HepG2 (cell line): ENCODE results near the gene FAM236D. TPM values are rescaled to one million over a fixed set of nuclear protein-coding genes. Genes with fewer than 3 reads are reported as not detected.
A peak's percentile ranks its signal among the peaks of the same experiment; 100 is the strongest.
"Not testable (repeated sequence)": the region's sequence is repeated elsewhere in the genome, so short reads cannot be mapped to it uniquely, and the experiment has no call there.

Experiments used
- ATAC-seq: fragments of 200-7000 bp; cut with Tn5 transposase; 3 replicates; pipeline ENCODE4 v1.9.1; 2020; ENCODE audit warnings: mild to moderate bottlenecking, moderate library complexity
- Bru-seq: library from RNA; stranded (reverse); fragments of 400-500 nt; gene quantifications from one replicate; lab custom pipeline; 2021; lab: Mats Ljungman, UMichigan
- BruChase-seq, 2 experiments: library from RNA; stranded (reverse); fragments of 400-500 nt; gene quantifications; one replicate each; lab custom pipeline; 2021; lab: Mats Ljungman, UMichigan
- BruUV-seq: library from RNA; stranded (reverse); fragments of 400-500 nt; replicated peaks from 2 replicates; lab custom pipeline; 2021; lab: Mats Ljungman, UMichigan
- CTCF ChIA-PET: fragments of 300-600 bp; formaldehyde crosslinking; extraction: SDS; loops from one replicate; lab custom pipeline; 2021; ENCODE audit warnings: low total read pairs, inconsistent platforms, low intra/inter-chr PET ratio; lab: Yijun Ruan, JAX
- POLR2A ChIA-PET: fragments of 350-600 bp; sonication (Branson Sonifier 250); formaldehyde crosslinking; loops from one replicate; lab custom pipeline; 2020; ENCODE audit warnings: antibody characterized with exemption, inconsistent platforms; lab: Yijun Ruan, JAX
- DNase-seq: peaks from one replicate; pipeline ENCODE4 v3.0.0-alpha.2; 2015; ENCODE audit warnings: low spot score
- FAIRE-seq: peaks from 3 replicates; lab custom pipeline; 2011; peaks lifted over from hg19 to GRCh38; lab: Jason Lieb, UNC
- H2AFZ ChIP-seq: one replicate; pipeline ENCODE4 v1.6.1; 2011; ENCODE audit warnings: low read length, inconsistent platforms
- H3K27ac ChIP-seq: fragments of 300-600 bp; 3 replicates; pipeline ENCODE4 v1.8.0; 2011; ENCODE audit warnings: mixed run types, mild to moderate bottlenecking, mixed read lengths, low read length, inconsistent platforms; ENCODE audit not compliant: insufficient read depth; ENCODE audit errors: extremely low read length
- H3K27me3 ChIP-seq, 2 experiments: fragments of 200-600 bp in 1 of 2; 2 replicates in 1 of 2; 3 replicates in 1 of 2; pipeline versions ENCODE4 v1.6.0 to v1.8.0; 2011; ENCODE audit warnings: low read length in 2 of 2, mild to moderate bottlenecking in 2 of 2, moderate library complexity in 2 of 2, inconsistent platforms in 1 of 2; ENCODE audit not compliant: insufficient read depth in 2 of 2, control insufficient read depth in 1 of 2
- H3K36me3 ChIP-seq, 2 experiments: fragments of 200-600 bp in 1 of 2; replicated peaks in 1 of 2; 2 replicates in 1 of 2; 3 replicates in 1 of 2; pipeline versions ENCODE4 v1.5.1 to v1.8.0; 2011; ENCODE audit warnings: low read length in 2 of 2, inconsistent platforms in 1 of 2; ENCODE audit not compliant: insufficient read depth in 2 of 2, control insufficient read depth in 1 of 2
- H3K4me1 ChIP-seq: 2 replicates; pipeline ENCODE4 v1.5.1; 2012; ENCODE audit warnings: low read length, inconsistent platforms; ENCODE audit not compliant: insufficient read depth
- H3K4me2 ChIP-seq: 2 replicates; pipeline ENCODE4 v1.6.0; 2011; ENCODE audit warnings: low read depth, low read length, inconsistent platforms
- H3K4me3 ChIP-seq, 3 experiments: fragments of 200-600 bp in 1 of 3; sonication (generic), shearing (Covaris generic) in 1 of 3; replicated peaks in 1 of 3; 2 replicates each; pipeline ENCODE4 v1.5.1; 2011 to 2016; ENCODE audit warnings: low read length in 3 of 3, inconsistent platforms in 2 of 3, low read depth in 2 of 3, mild to moderate bottlenecking in 2 of 3, control low read depth in 1 of 3, mixed read lengths in 1 of 3; ENCODE audit not compliant: insufficient read depth in 1 of 3
- H3K79me2 ChIP-seq: one replicate; pipeline ENCODE4 v1.6.1; 2011; ENCODE audit warnings: low read length, inconsistent platforms; ENCODE audit not compliant: insufficient read depth
- H3K9ac ChIP-seq: 2 replicates; pipeline ENCODE4 v1.6.0; 2011; ENCODE audit warnings: mild to moderate bottlenecking, low read depth, low read length, inconsistent platforms; ENCODE audit not compliant: insufficient read depth
- H3K9me3 ChIP-seq: 2 replicates; pipeline ENCODE4 v1.5.1; 2012; ENCODE audit warnings: mild to moderate bottlenecking, low read length
- H4K20me1 ChIP-seq: 2 replicates; pipeline ENCODE4 v1.6.0; 2011; ENCODE audit warnings: inconsistent platforms, mild to moderate bottlenecking, low read length, moderate library complexity; ENCODE audit not compliant: insufficient read depth
- WGBS: methylation state at CpG from one replicate; pipeline ENCODE4 v1.1.6; 2017; ENCODE audit warnings: low lambda C conversion rate; 5-methylcytosine and 5-hydroxymethylcytosine counted together
- in situ Hi-C: cut with HindIII; loops from 2 replicates; pipeline ENCODE4 v1.10.0; 2017; ENCODE audit warnings: low pct_unique_long_range_greater_than_20kb; ENCODE audit not compliant: extremely low pct_ligation_motif_present
- intact Hi-C: fragments of 100-400 bp; cut with micrococcal nuclease; formaldehyde crosslinking; loops from one replicate; pipeline ENCODE4 v1.10.0; 2022; ENCODE audit not compliant: unreplicated experiment
- long read RNA-seq, 2 experiments: library from RNA in 1 of 2; library from polyadenylated mRNA in 1 of 2; stranded (forward) in 1 of 2; unstranded in 1 of 2; transcript quantifications; one replicate each; pipeline ENCODE4 v2.0.0, GENCODE V29; 2019 to 2022
- polyA minus RNA-seq, 3 experiments: library from RNA; depleted of rRNA, polyadenylated mRNA; stranded (reverse); fragments of >200 nt; gene quantifications; 2 replicates each; pipeline ENCODE4 v1.2.3, GENCODE V29; 2011; ENCODE audit warnings: low replicate concordance in 1 of 3
- polyA plus RNA-seq, 8 experiments: library from polyadenylated mRNA; depleted of rRNA in 3 of 8; stranded (reverse) in 7 of 8; unstranded in 1 of 8; fragments of >200 nt; fragmentation: Illumina TruSeq in 4 of 8; extraction: Trizol in 4 of 8; gene quantifications; 2 replicates each; pipeline versions ENCODE4 v1.2.1 to v1.2.3, GENCODE V29; 2011 to 2016; ENCODE audit warnings: low read depth in 4 of 8, missing spikeins in 1 of 8, mixed read lengths in 1 of 8; ENCODE audit not compliant: insufficient read depth in 1 of 8
- total RNA-seq, 5 experiments: library from RNA; depleted of rRNA; stranded (reverse); fragments of >200 nt; fragmentation: Illumina TruSeq; extraction: Trizol; gene quantifications; 2 replicates each; pipeline ENCODE4 v1.2.3, GENCODE V29; 2016; ENCODE audit warnings: low read depth in 1 of 5

Gene FAM236D
- total RNA-seq (2016; rRNA removed; fragmentation: Illumina TruSeq; extraction: Trizol) (not detected in 2 replicates), polyA plus RNA-seq (2011; rRNA removed) (not detected in 2 replicates), polyA minus RNA-seq (2011; rRNA and poly(A)+ RNA removed; ENCODE audit: low replicate concordance) (not detected in 2 replicates), Bru-seq, nascent RNA (not detected), BruChase-seq, experiment 1, labeled RNA remaining after a 6-hour chase (not detected), BruChase-seq, experiment 2, labeled RNA remaining after a 2-hour chase (not detected)
- total RNA-seq (2016; cell fraction: cytosol; rRNA removed; fragmentation: Illumina TruSeq; extraction: Trizol; ENCODE audit: low read depth): not detected in 2 replicates
- not detected in 2 replicates for total RNA-seq (2016; cell fraction: insoluble cytoplasmic fraction; rRNA removed; fragmentation: Illumina TruSeq; extraction: Trizol)
- total RNA-seq (2016; cell fraction: membrane; rRNA removed; fragmentation: Illumina TruSeq; extraction: Trizol): not detected in 2 replicates
- not detected in 2 replicates for total RNA-seq (2016; cell fraction: nucleus; rRNA removed; fragmentation: Illumina TruSeq; extraction: Trizol)
- polyA plus RNA-seq (2011; cell fraction: cytosol; rRNA removed): not detected in 2 replicates
- polyA plus RNA-seq (2011; cell fraction: nucleus; rRNA removed): not detected in 2 replicates
- polyA plus RNA-seq (2012): not detected in 2 replicates
- polyA plus RNA-seq (2016; cell fraction: cytosol; fragmentation: Illumina TruSeq; extraction: Trizol; ENCODE audit: low read depth): not detected in 2 replicates
- polyA plus RNA-seq (2016; cell fraction: insoluble cytoplasmic fraction; fragmentation: Illumina TruSeq; extraction: Trizol; ENCODE audit: low read depth): not detected in 2 replicates
- not detected in 2 replicates for polyA plus RNA-seq (2016; cell fraction: membrane; fragmentation: Illumina TruSeq; extraction: Trizol; ENCODE audit: low read depth)
- polyA plus RNA-seq (2016; cell fraction: nucleus; fragmentation: Illumina TruSeq; extraction: Trizol; ENCODE audit: insufficient read depth, low read depth): not detected in 2 replicates
- not detected in 2 replicates for polyA minus RNA-seq (2011; cell fraction: cytosol; rRNA and poly(A)+ RNA removed)
- not detected in 2 replicates for polyA minus RNA-seq (2011; cell fraction: nucleus; rRNA and poly(A)+ RNA removed)
- long read RNA-seq, experiment 1: 0 reads
- long read RNA-seq, experiment 2: 0 reads

GRCh38 chrX:72808110-72808509 lies at the start of gene FAM236D:
Gene FAM236D (minus strand): TSS chrX:72808210. CDS start chrX:72808110, 100 bp downstream.
- H3K36me3 ChIP-seq, H3K27me3 ChIP-seq, DNase-seq, H3K27ac ChIP-seq, H3K4me2 ChIP-seq, in situ Hi-C loops, BruUV-seq, H4K20me1 ChIP-seq, H3K4me1 ChIP-seq, H3K9me3 ChIP-seq, H3K9ac ChIP-seq, ATAC-seq, H3K79me2 ChIP-seq, FAIRE-seq, intact Hi-C loops, POLR2A ChIA-PET, CTCF ChIA-PET, H3K4me3 ChIP-seq, H2AFZ ChIP-seq: not testable (repeated sequence)
- no CpG with 5 or more reads among the region's 13 CpGs for WGBS

GRCh38 chrX:72837532-72837931 lies 29.5 kb upstream of the FAM236D start:
- no CpG with 5 or more reads among the region's 2 CpGs for WGBS
- not testable (repeated sequence) for ATAC-seq

GRCh38 chrX:72830701-72831100 lies 22.7 kb upstream of the FAM236D start:
- CTCF ChIA-PET, H3K9me3 ChIP-seq, POLR2A ChIA-PET, H3K9ac ChIP-seq, H3K79me2 ChIP-seq, H3K4me2 ChIP-seq, H3K4me3 ChIP-seq, H4K20me1 ChIP-seq, H3K27me3 ChIP-seq, FAIRE-seq, H2AFZ ChIP-seq, H3K36me3 ChIP-seq, H3K27ac ChIP-seq, H3K4me1 ChIP-seq, DNase-seq, intact Hi-C loops, BruUV-seq, in situ Hi-C loops: not testable (repeated sequence)
- peak; percentile 84 for ATAC-seq
- no CpG with 5 or more reads among the region's 13 CpGs for WGBS

More at GRCh38 chrX:72837532-72837931, 29.5 kb upstream of the FAM236D start:
- POLR2A ChIA-PET, H2AFZ ChIP-seq, H3K79me2 ChIP-seq, FAIRE-seq, BruUV-seq, H3K27me3 ChIP-seq, H3K27ac ChIP-seq, CTCF ChIA-PET, DNase-seq, H3K4me3 ChIP-seq, H3K36me3 ChIP-seq, intact Hi-C loops, H3K9ac ChIP-seq, H3K4me2 ChIP-seq, in situ Hi-C loops, H3K4me1 ChIP-seq, H4K20me1 ChIP-seq, H3K9me3 ChIP-seq: not testable (repeated sequence)

GRCh38 chrX:72790390-72790789 lies 17.6 kb downstream of the FAM236D start:
- H3K27ac ChIP-seq, DNase-seq, H3K36me3 ChIP-seq, BruUV-seq, in situ Hi-C loops, H3K9me3 ChIP-seq, H3K27me3 ChIP-seq, H3K4me2 ChIP-seq, H2AFZ ChIP-seq, H3K4me1 ChIP-seq, ATAC-seq, H3K79me2 ChIP-seq, H3K4me3 ChIP-seq, H4K20me1 ChIP-seq, POLR2A ChIA-PET, H3K9ac ChIP-seq, FAIRE-seq, CTCF ChIA-PET, intact Hi-C loops: not testable (repeated sequence)
- WGBS: no CpG with 5 or more reads among the region's 3 CpGs
